Left colon (tissue), 2 donors: ENCODE results near the gene ZFP36. TPM values are rescaled to one million over a fixed set of nuclear protein-coding genes. Genes with fewer than 3 reads are reported as not detected.

Experiments used
- ATAC-seq: fragments of 200-7000 bp; cut with Tn5 transposase; one replicate; pipeline ENCODE4 v1.9.1; 2020; ENCODE audit warnings: mild to moderate bottlenecking, moderate library complexity
- DNase-seq, 2 donors: peaks; one replicate each; pipeline ENCODE4 v3.0.0-alpha.2; 2020
- intact Hi-C, 2 donors: fragments of 100-400 bp; cut with DNase I in 1 of 2; cut with micrococcal nuclease in 1 of 2; formaldehyde crosslinking; loops; one replicate each; pipeline versions ENCODE4 v1.11.2 to v1.14.0; 2022; cut with DNase I, micrococcal nuclease
- total RNA-seq, 2 donors: library from RNA; stranded (reverse); fragmentation: NEBNext Ultra II Directional; extraction: Animal tissue kit (Norgen Biotek cat#: 25700); gene quantifications; one replicate each; pipeline ENCODE4 v1.2.1, GENCODE V29; 2021
- donor health status: DM: no; HTN: no; CAD: no.
- donor health status: DM: yes; HTN: yes; CAD: no.

The ZFP36 gene
- total RNA-seq, 2 donors from 2014 or later = 152 to 391 TPM

DNA sequence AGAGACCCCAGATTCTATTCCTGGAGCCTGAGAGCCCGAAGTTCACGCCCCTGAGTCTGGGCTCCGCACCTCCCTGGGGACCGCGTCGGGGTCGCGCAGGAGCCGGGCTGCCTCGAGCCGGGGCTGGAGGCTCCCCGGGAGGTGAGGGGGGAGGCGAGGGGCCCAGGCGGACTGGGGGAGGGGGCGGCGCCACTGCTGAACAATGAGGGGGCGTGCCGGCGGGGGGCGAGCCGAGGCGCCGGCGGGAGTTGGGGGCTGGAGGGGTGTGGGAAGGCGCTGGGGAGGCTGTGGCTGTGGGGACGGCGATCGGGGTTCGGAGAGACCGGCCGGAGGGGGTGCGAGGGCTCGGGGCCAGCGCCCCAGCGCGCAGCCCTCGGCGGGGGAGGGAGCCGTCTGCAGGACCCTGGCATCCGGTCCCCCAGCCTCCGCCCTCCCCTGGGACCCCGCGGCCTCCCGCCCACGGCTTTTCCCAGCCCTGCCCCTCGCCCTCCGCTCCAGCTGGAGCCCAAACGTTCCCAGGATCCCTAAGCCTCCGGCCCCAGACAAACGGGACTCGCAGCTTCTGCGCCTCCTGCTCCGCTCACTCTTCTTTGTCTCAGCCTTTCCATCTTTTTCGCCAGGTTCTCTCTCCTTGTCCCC lies 6.7 kb downstream of the ZFP36 start:
- intact Hi-C loops = no loop called here
- ATAC-seq = no peak
- DNase-seq = peak; percentile 60 to 62

- ATAC-seq (no peak), DNase-seq (no peak)
- intact Hi-C loops = no loop called here
Observed at GRCh38 chr19:39413911-39414608, 7.4 kb downstream of the ZFP36 start.

DNA sequence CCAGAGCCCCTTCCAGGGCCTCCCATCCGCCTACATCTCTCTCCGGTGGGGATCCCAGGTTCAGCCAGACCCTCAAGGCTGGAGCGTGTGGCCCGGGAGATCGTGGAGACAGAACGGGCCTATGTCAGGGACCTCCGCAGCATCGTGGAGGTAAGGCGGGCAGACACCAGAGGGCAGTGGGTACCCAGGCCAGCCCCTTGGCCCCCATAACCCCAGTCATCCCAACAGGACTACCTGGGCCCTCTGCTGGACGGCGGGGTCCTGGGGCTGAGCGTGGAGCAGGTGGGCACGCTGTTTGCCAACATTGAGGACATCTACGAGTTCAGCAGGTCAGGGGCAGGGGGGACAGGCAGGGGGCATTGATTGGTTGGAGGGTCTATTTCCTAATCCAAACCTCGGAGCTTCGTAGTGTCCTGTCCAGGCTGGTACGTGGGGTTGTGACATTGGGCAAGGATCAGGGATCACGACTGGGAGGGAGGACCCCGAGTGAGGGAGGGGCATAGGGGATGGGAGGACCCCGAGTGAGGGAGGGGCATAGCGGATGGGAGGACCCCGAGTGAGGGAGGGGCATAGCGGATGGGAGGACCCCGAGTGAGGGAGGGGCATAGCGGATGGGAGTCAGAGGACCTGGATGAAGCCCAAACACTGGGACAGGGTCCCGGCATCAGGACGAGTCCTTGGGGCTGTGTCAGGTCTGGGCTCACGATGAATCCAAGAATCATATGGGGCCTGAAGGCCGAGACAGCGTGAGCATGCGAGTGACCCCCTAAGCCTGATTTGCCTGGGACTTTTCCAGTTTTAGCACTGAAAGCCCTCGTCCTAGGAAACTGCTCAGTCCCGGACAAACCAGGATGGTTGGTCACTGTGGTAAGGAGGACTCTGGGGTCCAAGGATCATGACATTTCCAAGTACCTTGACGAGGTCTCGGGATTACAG lies 8.7 kb downstream of the ZFP36 start:
- DNase-seq (peak in 1 of 2 donors; percentile 28), ATAC-seq (no peak)
- intact Hi-C loops = no loop called here

GRCh38 chr19:39416152-39417120 lies 9.8 kb downstream of the ZFP36 start:
- no peak for ATAC-seq
- intact Hi-C loops = no loop called here
- no peak for DNase-seq

GRCh38 chr19:39417463-39418181 lies 11.0 kb downstream of the ZFP36 start:
- intact Hi-C loops = no loop called here
- no peak for ATAC-seq
- no peak for DNase-seq

- DNase-seq (no peak), ATAC-seq (no peak)
- intact Hi-C loops = no loop called here
Observed at GRCh38 chr19:39419003-39419402, 12.4 kb downstream of the ZFP36 start.

GRCh38 chr19:39420769-39421168 lies 14.1 kb downstream of the ZFP36 start:
- intact Hi-C loops = no loop called here
- DNase-seq = no peak
- no peak for ATAC-seq

DNA sequence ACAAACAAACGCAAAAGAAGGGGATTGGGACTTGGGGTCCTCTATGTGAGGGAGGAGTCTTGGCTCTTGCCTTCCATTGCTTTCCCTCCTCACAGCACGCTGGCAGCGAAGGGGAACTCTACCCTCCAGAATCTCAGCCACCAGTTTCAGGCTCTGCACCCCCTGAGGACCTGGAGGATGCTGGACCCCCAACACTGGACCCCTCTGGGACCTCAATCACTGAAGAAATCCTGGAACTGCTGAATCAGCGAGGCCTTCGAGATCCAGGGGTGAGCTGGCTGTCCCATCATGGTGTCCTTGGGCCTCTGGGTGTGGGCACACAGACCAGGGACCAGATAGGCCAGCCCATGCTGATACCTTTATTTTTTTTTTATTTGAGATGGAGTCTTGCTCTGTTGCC lies 15.4 kb downstream of the ZFP36 start:
- no peak for ATAC-seq

GRCh38 chr19:39423258-39424086 lies 16.8 kb downstream of the ZFP36 start:
- intact Hi-C loops = no loop called here
- ATAC-seq = no peak
- DNase-seq = no peak

More for the DNA sequence above, 15.4 kb downstream of the ZFP36 start:
- intact Hi-C loops = no loop called here
- no peak for DNase-seq

GRCh38 chr19:39424934-39425333 lies 18.3 kb downstream of the ZFP36 start:
- ATAC-seq (no peak), DNase-seq (no peak)
- intact Hi-C loops = no loop called here

DNA sequence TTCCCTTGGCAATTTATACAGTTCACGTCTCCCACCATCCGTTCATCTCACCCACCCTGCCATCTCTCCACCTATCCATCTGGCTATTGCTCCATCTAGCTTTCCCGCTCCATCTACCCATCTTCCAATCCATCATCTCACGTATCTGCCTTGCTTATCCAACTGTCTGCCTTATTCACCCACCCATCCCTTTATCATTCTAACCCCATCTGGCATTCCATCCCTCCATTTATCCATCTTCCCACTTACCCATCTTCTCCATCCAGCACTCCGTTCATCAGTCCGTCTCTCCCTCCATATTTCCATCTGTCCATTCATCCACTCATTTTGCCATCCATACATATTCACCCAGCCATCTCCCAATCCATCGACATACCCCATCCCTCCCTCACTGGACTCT lies 19.1 kb downstream of the ZFP36 start:
- DNase-seq (no peak), ATAC-seq (no peak)
- intact Hi-C loops = no loop called here

DNA sequence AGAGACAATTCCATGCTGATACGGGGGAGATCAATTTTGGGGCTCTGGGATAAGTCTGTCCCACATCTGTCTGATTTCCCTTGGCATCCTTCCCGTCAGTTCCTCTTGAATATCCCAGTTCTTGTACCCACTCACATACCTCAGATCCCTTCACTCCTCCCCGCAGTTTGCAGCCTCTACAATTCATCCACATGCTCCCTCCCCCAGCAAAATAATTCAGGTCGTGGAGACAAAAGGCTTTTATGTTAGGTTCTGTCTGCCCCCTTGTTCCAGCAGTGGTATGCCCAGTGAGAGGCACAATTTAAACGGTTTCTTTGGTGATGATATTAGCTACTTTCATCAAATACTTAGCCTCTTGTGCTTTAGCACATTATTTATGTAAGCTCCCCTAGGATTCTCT lies 19.5 kb downstream of the ZFP36 start:
- DNase-seq = no peak

GRCh38 chr19:39427707-39428106 lies 21.1 kb downstream of the ZFP36 start:
- DNase-seq (no peak), ATAC-seq (no peak)
- intact Hi-C loops = no loop called here

More for the DNA sequence above, 19.5 kb downstream of the ZFP36 start:
- no peak for ATAC-seq
- intact Hi-C loops = no loop called here

DNA sequence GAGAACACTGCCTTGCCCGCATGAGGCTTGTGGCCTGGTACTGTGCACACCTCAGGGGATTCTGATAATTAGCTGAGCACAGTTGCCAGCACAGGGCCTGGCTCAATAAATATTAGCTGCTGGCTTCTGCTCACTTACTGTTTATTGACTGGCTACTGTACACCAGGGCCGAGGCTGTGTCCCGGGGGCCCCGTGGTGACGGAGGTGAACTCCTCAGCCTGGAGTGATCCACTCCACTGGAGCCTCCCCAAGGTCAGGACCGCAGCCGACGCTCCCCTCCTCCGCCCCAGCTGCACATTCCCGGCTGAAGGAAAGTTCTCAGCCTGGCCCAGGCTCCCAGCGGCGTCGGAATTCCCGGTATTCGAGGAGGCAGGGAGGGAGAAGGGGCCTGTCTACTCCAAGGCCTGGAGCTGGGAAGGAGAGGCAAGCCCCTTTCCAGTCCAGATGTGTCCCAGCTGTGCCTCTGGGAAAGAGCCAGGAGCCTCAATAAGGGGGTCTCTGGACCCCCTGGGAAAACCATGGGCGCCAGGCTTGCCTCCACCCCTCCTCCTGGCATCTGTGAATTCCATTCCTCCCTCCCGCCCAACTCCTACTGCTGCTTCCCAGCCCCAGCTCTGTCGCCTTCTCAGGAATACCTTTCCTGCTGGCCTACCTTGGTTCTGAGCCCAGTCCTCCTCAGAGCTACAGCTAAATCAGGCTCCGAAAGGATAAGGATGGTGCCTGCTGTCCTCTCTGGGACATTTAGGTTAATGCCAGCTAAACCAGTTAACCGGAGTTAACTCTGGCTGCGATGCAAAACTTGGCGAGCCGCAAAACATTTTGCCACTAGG lies 21.9 kb downstream of the ZFP36 start:
- no peak for DNase-seq
- ATAC-seq = no peak
- intact Hi-C loops = no loop called here

- no peak for DNase-seq
- peak; percentile 63 for ATAC-seq
- intact Hi-C loops = no loop called here
Observed at GRCh38 chr19:39430675-39431593, 24.3 kb downstream of the ZFP36 start.
